ENCODE measurements around the gene GPC5.
"Not testable (repeated sequence)": the region's sequence is repeated elsewhere in the genome, so short reads cannot be mapped to it uniquely, and the experiment has no call there.

Gene GPC5

GRCh38 chr13:92694047-92694446 is 1295.6 kb downstream of the GPC5 start:
- no peak for DNase-seq

GRCh38 chr13:92695827-92696226 is 1297.4 kb downstream of the GPC5 start:
- DNase-seq, result not testable (repeated sequence)

DNA sequence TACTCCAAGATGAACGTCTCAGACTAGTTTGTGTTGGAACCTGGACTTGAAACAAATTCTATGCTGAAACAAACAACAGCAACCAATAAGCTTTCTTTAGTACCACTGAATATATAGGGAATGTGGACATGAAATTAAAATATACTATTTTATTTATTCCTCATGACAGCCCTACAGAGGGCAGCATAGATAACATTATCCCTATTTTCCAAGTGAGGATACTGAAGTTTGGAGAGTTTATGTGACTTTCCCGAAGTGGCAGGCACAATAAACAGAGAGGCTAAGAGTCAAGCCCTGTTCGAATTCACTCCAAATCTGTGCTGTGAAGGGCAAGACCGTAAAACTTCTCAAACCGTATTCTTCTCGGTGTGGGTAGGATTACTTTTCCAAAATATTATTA is 1318.3 kb downstream of the GPC5 start:
- no peak for DNase-seq

DNA sequence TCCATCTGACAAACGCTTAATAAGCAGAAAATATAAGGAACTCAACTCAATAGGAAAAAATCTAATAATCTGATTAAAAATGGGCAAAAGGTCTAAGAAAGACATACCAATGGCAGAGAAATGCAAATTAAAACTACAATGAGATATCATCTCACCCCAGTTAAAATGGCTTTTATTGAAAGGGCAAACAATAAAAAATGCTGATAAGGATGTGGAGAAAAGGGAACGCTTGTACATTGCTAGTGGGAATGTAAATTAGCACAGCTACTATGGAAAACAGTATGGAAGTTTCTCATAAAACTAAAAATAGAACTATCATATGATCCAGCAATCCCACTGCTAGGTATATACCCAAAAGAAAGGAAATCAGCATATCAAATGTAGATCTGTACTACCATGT is 1319.4 kb downstream of the GPC5 start:
- DNase-seq, result no peak

- no peak for DNase-seq
Observed at GRCh38 chr13:92719868-92720267, 1321.4 kb downstream of the GPC5 start.

DNA sequence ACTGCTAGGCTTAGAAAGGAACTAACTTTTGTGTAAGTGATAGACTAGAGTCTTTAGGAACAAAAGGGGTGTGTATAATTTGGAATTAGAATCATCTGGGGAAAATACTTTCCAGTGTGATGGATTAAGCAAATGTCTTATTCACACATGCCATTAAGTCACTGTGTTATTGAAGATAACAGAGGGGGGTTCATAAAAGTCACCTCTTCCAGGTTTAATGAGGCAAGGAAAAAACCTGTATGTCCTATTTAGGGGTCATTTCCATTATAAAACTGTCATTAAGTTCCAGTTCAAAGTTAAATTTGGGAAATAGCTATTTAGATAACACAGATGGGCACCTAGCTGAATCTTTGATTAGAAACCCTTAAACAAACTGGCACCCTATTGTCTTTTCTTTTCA is 1323.2 kb downstream of the GPC5 start:
- no peak for DNase-seq

DNA sequence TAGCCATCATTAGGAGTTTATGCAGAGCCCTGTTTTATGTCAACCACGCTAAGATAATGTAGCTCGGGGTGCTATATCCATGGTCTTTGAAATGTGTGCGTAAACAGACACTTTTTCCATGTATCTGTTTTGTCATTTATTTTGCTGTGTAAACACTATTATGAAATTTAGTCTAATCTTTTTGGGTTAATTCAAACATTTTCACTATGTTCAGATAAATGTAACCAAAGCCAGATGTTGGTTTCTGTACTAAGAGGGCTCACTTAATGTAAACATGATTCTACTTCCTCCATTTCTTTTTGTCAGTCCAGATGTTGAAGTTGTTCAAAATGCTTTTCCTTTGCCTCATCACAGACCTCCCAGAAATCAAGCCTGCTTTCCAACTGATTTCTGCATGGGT is 1328.7 kb downstream of the GPC5 start:
- DNase-seq, result no peak

DNA sequence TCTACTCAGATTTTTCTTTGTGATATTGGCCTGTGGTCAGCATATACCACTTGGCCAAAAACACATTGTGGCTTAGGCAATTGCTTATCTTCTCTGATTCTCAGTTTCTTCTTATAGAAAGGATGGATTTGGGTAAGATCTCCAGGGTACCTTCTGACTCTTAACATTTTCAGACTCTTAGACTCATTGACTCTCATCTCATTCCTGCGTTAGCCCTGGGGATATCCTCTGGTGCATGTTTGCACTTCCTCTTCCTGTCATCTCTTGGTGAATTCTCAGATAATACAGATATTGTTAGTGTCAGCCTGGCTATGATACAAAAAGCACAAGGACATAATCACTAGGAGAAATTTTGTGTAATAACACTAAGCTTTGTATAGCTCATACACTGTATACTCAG is 1335.6 kb downstream of the GPC5 start:
- no peak for DNase-seq

DNA sequence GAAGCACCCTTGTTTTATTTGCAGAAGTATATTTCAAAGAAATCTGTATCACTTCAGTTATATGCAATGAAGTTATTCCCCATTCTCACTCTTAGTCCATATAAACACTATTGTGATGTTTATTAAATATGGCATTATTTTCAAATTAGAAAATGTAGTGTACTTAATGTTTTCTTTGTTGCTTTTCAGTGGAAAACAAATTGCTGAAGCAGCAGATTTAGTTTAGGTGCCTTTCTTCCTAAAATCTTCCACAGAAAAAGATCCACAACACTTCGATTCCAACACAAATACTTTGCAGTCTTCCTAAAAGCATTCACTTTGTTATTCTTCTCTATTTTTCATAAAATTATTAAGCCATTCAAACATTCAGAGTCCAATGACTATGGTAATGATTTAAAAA is 1336.1 kb downstream of the GPC5 start:
- DNase-seq, result no peak

DNA sequence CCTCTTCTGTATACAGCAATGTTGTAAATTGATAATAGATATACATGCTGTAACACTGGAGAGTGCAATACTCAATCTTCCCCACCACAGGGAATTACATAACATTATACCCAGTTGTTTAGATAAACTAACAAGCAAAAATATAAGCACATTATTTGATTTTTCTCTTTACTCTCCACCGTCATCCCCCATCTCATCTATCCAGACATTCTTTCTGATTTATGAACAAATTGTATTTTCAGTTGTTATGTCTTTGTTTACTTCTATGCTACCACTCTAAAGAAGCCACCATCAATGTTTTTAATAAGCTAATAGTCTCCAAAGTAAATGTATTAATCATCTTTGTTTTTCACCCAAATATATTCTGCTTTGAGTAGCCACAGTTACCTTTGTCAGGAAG is 1337.5 kb downstream of the GPC5 start:
- no peak for DNase-seq

DNA sequence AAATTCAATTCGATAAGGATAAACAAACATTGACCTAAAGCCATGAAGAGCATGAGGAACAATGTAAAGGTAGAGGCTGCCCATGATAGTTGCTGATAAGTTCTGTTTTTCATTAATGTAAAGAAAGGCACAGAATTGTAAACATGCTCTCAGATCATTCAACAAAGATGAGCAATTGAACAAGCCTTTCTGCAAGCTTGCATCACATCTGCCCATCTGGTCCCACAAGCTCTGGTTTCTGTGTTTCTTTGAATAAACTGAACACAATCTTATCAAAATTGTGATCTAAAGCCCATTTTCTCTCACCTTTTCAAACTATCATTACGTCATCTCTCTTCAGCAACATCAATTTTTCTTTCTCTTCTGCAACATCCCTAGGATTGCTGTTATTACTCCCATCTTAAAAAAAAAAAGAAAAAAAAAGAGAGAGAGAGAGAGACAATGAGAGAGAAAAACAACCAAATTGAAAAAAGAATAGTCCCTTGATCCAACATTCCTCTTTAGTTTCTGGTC is 1340.9 kb downstream of the GPC5 start:
- DNase-seq, result no peak

- DNase-seq, result no peak
Observed at GRCh38 chr13:92743992-92744391, 1345.6 kb downstream of the GPC5 start.

DNA sequence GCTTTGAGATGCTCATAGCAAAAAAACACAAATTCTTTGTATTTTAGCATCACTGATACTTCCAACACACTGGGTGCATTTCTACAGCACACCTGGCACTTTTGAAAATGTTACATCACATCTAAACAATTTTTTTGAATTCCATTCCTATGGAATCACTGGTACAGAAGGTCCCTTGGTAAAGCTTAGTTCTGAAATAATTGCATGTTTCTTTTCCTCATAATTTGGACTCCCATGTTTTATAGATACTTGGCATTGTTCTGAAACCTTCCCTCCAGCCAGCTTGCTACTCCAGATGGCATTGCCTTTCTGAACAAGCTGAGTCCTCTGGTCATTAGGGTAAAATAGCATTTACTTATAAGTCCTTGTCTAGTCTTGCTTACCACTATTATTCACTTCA is 1346.8 kb downstream of the GPC5 start:
- DNase-seq, result no peak

- DNase-seq, result not testable (repeated sequence)
Observed at GRCh38 chr13:92752705-92753104, 1354.3 kb downstream of the GPC5 start.

GRCh38 chr13:92761710-92762109 is 1363.3 kb downstream of the GPC5 start:
- no peak for DNase-seq

DNA sequence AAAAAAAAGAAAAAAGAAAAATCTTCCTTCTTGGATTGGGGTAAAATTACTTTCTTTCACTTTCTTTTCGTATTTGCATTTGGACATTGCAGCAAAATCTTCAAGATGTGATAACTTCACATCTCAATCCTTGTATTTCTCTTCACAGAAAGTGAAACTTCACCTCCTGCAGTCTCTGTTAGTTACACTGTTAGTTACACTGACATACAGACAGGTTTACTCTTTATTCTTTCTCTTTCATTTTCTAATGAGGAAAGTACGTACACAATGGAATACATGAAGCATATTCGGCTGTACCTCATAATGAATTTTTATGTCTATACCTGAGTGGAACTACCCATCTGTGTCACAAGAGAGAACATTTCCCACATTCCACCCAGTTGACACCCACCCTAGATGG is 1369.0 kb downstream of the GPC5 start:
- DNase-seq, result no peak

GRCh38 chr13:92768602-92769001 is 1370.2 kb downstream of the GPC5 start:
- no peak for DNase-seq

- DNase-seq, result no peak
Observed at GRCh38 chr13:92769046-92769445, 1370.6 kb downstream of the GPC5 start.

DNA sequence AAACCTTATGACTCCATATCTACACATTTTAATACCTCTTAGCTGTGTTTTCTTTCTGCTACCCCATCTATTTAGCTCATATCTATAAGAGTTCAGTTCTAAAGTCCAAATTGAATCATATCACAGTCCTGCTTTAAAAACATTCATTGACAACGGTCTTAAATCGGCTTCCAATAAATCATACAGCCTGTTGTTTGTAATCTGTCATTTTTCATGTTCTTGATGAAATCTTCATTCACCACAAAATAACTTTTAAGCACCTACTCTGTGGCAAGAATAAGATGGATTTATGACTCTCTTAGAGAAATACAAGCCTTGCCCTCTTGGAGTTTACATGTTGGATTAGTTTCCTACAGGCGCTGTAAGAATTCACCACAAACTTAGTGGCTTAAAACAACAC is 1377.2 kb downstream of the GPC5 start:
- DNase-seq, result no peak

DNA sequence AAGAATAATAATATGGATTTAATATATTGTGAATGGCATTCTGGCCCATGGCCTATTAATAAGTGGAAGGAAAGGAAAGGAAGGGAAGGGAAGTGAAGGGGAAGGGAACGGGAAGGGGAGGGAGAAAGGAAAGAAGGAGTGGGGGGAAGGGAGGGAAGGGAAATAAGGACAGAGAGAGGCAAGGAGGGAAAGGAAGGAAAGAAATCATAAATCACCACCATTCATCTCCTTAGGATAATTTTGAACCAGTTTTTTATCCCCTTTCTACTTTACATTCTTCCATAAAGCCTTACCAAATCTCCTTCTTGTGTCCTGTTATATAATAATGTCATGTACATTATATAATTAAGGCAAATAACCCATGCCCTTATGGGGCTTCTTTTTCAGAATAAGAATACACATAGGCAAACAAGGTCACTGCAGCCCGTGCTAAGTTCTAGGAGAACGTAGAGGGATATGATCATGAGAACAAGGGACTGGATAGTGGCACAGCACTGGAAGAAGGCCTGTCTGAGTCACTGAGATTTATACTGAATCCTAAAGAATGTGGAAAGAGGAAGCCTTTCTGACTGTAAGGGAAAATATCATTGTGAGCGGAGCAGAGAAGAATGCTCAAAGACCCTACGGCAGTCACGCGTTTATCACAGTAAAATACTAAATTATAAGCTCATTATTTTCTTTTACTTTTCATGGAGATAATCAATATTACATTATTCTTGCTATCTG is 1383.7 kb downstream of the GPC5 start:
- DNase-seq, result no peak

DNA sequence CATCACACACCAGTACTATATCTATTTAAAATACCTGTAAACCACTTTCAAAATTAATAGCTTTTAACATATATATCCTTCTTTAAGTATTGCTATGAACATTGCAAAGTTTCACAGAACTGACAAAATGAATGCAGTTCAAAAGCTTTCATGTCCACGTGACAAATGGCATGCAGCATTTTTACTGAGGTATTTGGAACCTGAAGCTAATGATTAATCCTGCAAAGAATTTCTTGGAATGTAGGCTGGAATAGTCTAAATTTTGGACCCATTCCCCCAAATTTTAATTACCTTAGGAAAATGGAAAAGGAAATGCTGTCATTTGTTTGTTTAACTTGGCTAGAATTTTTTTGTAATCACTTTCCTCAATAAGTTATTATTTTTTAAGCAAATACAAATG is 1404.4 kb downstream of the GPC5 start:
- no peak for DNase-seq

- DNase-seq, result no peak
Observed at GRCh38 chr13:92804346-92804745, 1405.9 kb downstream of the GPC5 start.

- no peak for DNase-seq
Observed at GRCh38 chr13:92804926-92805325, 1406.5 kb downstream of the GPC5 start.

- no peak for DNase-seq
Observed at GRCh38 chr13:92805766-92806165, 1407.3 kb downstream of the GPC5 start.

- DNase-seq, result no peak
Observed at GRCh38 chr13:92806215-92806614, 1407.8 kb downstream of the GPC5 start.

Measured in suppressor macrophage (primary cell).